Activated CD8-positive, alpha-beta memory T cell treated with anti-CD3 and anti-CD28 coated beads for 4 hours (primary cell): ENCODE measurements around the gene MIF.
"Not testable (repeated sequence)": the region's sequence is repeated elsewhere in the genome, so short reads cannot be mapped to it uniquely, and the experiment has no call there.

Experiments used
- DNase-seq, 2 donors: peaks; one replicate each; pipeline ENCODE4 v3.0.0-alpha.2; 2020; ENCODE audit warnings: low read depth in 2 of 2

MIF gene

GRCh38 chr22:23940166-23940565, 46.0 kb downstream of the MIF start:
- DNase-seq, result not testable (repeated sequence)
